Breast epithelium (tissue), 4 donors: ENCODE results near the gene CPLANE2. TPM values are rescaled to one million over a fixed set of nuclear protein-coding genes. Genes with fewer than 3 reads are reported as not detected.

ENCODE experiments used
- DNase-seq, 2 donors: peaks; one replicate each; pipeline ENCODE4 v3.0.0-alpha.2; 2019; ENCODE audit warnings: low spot score in 2 of 2
- H3K27ac ChIP-seq, 2 donors: fragments of 200-600 bp; sonication (generic) in 1 of 2; one replicate each; pipeline ENCODE4 v1.5.1; 2016 to 2019; ENCODE audit warnings: mild to moderate bottlenecking in 1 of 2
- H3K27me3 ChIP-seq, 2 donors: fragments of 200-600 bp; sonication (generic) in 1 of 2; one replicate each; pipeline versions ENCODE4 v1.5.1 to v1.6.0; 2017 to 2019; ENCODE audit warnings: control low read depth in 1 of 2, mild to moderate bottlenecking in 1 of 2
- H3K36me3 ChIP-seq: fragments of 200-600 bp; one replicate; pipeline ENCODE4 v1.5.1; 2019
- H3K4me1 ChIP-seq, 2 donors: fragments of 200-600 bp; sonication (generic); one replicate each; pipeline ENCODE4 v1.5.1; 2016 to 2019; ENCODE audit warnings: control low read depth in 1 of 2
- H3K4me3 ChIP-seq, 3 donors: fragments of 200-600 bp; sonication (generic); 1 replicate in 2 of 3; 2 replicates in 1 of 3; pipeline ENCODE4 v1.5.1; 2016 to 2019; ENCODE audit warnings: mild to moderate bottlenecking in 3 of 3, moderate library complexity in 2 of 3
- H3K9me3 ChIP-seq, 2 donors: fragments of 200-600 bp; sonication (generic) in 1 of 2; one replicate each; pipeline ENCODE4 v1.5.1; 2016 to 2019; ENCODE audit warnings: control low read depth in 1 of 2
- POLR2A ChIP-seq: fragments of 450-650 bp; IDR thresholded peaks from one replicate; pipeline ENCODE4 v1.6.1; 2016; ENCODE audit warnings: antibody characterized with exemption, mild to moderate bottlenecking, moderate library complexity
- POLR2AphosphoS5 ChIP-seq, 3 donors: sonication (generic); formaldehyde crosslinking; IDR thresholded peaks; one replicate each; pipeline ENCODE4 v1.6.1; 2017; ENCODE audit warnings: antibody characterized with exemption in 3 of 3
- intact Hi-C: fragments of 100-400 bp; cut with DNase I; formaldehyde crosslinking; loops from one replicate; pipeline ENCODE4 v1.15.1; 2023; ENCODE audit warnings: low total_unique reads
- total RNA-seq, 3 donors: library from RNA; depleted of rRNA; stranded (reverse); fragments of >200 nt; gene quantifications; one replicate each; pipeline ENCODE4 v1.1.0, GENCODE V29; 2016
- TF ChIP-seq, protein P1 (sequence below), 3 donors: fragments of 450-650 bp; IDR thresholded peaks; one replicate each; pipeline ENCODE4 v1.5.1; 2016 to 2017; ENCODE audit warnings: antibody characterized with exemption in 3 of 3, mild to moderate bottlenecking in 3 of 3, moderate library complexity in 3 of 3

CPLANE2 gene
- total RNA-seq, 3 donors from 2014 or later = 4.3 to 9.5 (median 8.2) TPM

DNA sequence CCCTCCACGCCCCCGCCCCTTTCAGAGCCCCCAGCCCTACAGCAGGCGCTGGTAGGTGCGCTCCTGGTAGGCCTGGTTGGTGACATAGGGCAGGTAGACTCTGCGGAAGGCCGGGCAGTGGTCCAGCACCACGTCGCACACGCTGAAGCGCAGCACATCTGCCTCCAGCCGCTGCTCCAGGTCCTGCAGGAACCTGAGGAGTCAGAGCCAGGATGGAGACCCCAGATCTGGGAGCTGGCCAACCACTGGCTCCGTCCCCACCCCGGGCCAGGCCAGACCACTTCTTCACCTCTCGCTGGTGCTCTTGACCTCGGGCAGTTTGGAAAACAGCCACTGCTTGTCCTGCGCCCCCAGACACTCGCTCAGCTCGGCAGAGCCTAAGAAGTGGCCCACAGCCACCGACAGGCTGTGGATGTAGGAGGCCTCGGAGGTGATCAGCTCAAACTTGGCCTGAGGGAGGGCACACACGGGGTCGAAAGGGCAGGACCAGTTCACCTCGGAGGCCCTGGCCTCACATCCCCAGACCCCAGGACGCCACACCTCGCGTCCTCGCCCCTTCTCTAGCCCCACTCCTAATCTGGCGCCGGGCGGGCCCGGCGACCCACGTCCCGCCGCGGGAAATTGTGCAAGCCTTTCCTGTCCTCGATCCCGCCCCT is 31.0 kb downstream of the CPLANE2 start:
- Histone ChIP-seq H3K27me3 (no peaks in the 10 kb centered on the region), H3K36me3 (no peaks in the 10 kb centered on the region), H3K9me3 (no peaks in the 10 kb centered on the region), H3K4me3 (peak overlapping the region; percentile 48 to 75 (median 69)), H3K27ac (peak overlapping the region; percentile 87 to 92), H3K4me1 (peaks cover 0 to 8% of the 10 kb centered on the region in 2 donors)
- TF ChIP-seq, protein P1, sequence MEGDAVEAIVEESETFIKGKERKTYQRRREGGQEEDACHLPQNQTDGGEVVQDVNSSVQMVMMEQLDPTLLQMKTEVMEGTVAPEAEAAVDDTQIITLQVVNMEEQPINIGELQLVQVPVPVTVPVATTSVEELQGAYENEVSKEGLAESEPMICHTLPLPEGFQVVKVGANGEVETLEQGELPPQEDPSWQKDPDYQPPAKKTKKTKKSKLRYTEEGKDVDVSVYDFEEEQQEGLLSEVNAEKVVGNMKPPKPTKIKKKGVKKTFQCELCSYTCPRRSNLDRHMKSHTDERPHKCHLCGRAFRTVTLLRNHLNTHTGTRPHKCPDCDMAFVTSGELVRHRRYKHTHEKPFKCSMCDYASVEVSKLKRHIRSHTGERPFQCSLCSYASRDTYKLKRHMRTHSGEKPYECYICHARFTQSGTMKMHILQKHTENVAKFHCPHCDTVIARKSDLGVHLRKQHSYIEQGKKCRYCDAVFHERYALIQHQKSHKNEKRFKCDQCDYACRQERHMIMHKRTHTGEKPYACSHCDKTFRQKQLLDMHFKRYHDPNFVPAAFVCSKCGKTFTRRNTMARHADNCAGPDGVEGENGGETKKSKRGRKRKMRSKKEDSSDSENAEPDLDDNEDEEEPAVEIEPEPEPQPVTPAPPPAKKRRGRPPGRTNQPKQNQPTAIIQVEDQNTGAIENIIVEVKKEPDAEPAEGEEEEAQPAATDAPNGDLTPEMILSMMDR (IDR thresholded peaks at IDR 0.05) = no peak
- TF ChIP-seq POLR2A = no peak
- TF ChIP-seq POLR2AphosphoS5 (IDR thresholded peaks at IDR 0.05) = no peak
- DNase-seq = no peak
- intact Hi-C loops = loop anchor here (5.0 to 10.0 kb wide), 2 partner anchors 671 to 1274 kb away; no protein-coding TSS in a partner anchor

DNA sequence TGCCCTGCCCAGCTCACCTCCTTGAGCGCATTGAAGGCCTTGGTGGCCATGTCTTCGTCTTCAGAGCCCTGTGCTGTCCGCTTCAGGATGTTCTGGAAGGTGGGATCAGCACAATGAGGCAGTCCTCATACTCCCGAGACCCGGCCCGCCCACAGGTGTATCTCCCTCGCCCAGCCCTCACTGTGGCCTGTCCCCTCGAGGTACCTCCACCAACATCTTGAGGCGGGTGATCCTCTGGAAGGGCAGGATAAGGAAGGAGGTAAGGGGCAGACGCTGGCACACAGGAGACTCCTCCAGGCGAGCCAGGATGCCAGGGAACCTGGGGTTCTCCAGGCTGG is 31.7 kb downstream of the CPLANE2 start:
- TF ChIP-seq POLR2A = no peak
- no peak for TF ChIP-seq POLR2AphosphoS5 (IDR thresholded peaks at IDR 0.05)
- TF ChIP-seq, protein P1 (IDR thresholded peaks at IDR 0.05) = no peak
- no peaks in the 10 kb centered on the region for H3K27me3 ChIP-seq
- no peak for DNase-seq
- H3K4me3 ChIP-seq = no peak overlapping the region
- peak overlapping the region; percentile 87 to 92 for H3K27ac ChIP-seq
- H3K9me3 ChIP-seq = no peaks in the 10 kb centered on the region
- no peaks in the 10 kb centered on the region for H3K36me3 ChIP-seq
- peaks cover 0 to 8% of the 10 kb centered on the region in 2 donors for H3K4me1 ChIP-seq
- intact Hi-C loops = loop anchor here (5.0 to 10.0 kb wide), 2 partner anchors 671 to 1273 kb away; no protein-coding TSS in a partner anchor

DNA sequence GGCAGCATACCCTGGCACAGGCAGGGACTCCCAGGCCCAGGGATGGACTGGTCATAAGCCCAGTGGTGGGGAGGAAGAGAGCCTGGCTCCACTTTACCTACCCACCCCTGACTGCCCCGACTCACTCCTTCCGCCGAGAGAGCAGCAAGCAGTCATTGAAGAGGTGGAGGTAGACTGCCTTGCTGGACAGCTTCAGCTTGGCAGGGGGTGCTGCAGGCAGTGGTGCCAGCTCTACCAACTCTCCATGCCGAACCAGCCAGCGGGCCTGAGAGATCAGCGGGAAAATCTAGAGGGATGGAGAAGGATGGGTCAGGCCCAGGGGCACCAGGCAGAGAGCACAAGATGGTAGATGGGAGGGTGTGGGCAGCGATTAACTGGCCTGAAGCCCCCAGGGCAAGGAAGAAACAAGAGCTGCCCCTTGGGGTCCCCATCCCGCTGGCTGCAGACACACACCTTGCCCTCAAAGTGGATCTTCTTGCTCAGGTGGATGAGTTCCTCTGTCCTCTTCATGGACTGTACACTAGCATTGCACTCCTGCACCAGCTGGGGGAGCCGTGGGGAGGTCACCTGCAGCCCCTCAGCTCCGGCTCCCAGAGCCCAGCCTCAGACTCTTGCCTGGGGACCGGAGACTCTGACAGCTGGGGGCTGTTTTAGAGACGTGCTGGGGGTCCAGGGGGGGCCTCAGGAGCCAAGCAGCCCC is 32.2 kb downstream of the CPLANE2 start:
- H3K27ac ChIP-seq = peak overlapping the region in 1 of 2 donors; percentile 92
- intact Hi-C loops = loop anchor here (5.0 to 10.0 kb wide), 2 partner anchors 670 to 1272 kb away; no protein-coding TSS in a partner anchor
- no peak for TF ChIP-seq POLR2A
- TF ChIP-seq, protein P1 (IDR thresholded peaks at IDR 0.05) = peak in 1 of 3 donors; percentile 22
- no peaks in the 10 kb centered on the region for H3K9me3 ChIP-seq
- H3K4me1 ChIP-seq = peaks cover 0 to 4% of the 10 kb centered on the region in 2 donors
- H3K36me3 ChIP-seq = no peaks in the 10 kb centered on the region
- H3K4me3 ChIP-seq = no peak overlapping the region
- H3K27me3 ChIP-seq = no peaks in the 10 kb centered on the region
- DNase-seq = no peak

DNA sequence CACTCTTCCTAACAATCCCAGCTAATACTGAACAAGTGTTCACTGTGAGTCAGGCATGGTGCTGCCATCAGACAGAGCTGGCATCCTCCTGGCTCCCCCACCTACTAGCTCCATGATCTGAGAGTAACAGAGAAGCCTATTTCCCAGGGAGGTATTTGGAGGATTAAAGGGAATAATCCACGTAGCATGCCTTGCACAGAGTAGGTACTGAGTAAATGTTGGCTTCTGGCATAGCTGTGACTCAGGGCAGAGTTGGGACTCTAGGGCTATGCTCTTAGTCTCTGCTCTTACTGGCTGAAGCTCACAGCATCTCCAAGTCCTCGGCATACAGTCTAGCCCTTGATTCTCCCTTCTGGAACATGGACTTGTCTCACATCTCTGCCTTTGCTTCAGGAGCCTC is 32.8 kb downstream of the CPLANE2 start:
- intact Hi-C loops = loop anchor here (10.0 kb wide), 1 partner anchor 669 kb away; no protein-coding TSS in a partner anchor
- H3K36me3 ChIP-seq = no peaks in the 10 kb centered on the region
- DNase-seq = no peak
- H3K27ac ChIP-seq = no peak overlapping the region
- no peak overlapping the region for H3K4me3 ChIP-seq
- H3K4me1 ChIP-seq = no peaks in the 10 kb centered on the region
- no peaks in the 10 kb centered on the region for H3K27me3 ChIP-seq
- no peak for TF ChIP-seq POLR2A
- no peak for TF ChIP-seq POLR2AphosphoS5 (IDR thresholded peaks at IDR 0.05)
- TF ChIP-seq, protein P1 (IDR thresholded peaks at IDR 0.05) = no peak
- no peaks in the 10 kb centered on the region for H3K9me3 ChIP-seq

DNA sequence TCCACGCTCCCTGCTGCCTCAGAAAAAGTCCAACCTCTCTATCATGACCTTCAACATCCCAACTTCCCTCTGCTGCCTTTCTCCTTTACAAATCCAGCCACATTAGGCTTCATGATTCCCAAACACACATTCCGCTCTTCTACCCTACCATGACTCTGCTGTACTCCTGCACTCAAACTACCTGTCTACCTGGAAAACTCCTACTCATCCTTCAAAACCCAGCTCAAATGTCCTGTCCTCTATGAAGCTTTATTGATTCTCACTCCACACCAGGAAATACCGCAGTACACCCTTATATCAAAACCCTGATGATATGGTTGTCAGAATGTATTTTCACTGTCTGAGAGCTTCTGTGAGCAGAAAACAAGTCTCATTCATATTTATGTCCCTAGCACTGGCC is 33.4 kb downstream of the CPLANE2 start:
- H3K27ac ChIP-seq = no peak overlapping the region
- H3K4me1 ChIP-seq = no peaks in the 10 kb centered on the region
- DNase-seq = no peak
- H3K9me3 ChIP-seq = no peaks in the 10 kb centered on the region
- TF ChIP-seq POLR2AphosphoS5 (IDR thresholded peaks at IDR 0.05) = no peak
- TF ChIP-seq, protein P1 (IDR thresholded peaks at IDR 0.05) = no peak
- TF ChIP-seq POLR2A = no peak
- H3K27me3 ChIP-seq = no peaks in the 10 kb centered on the region
- H3K36me3 ChIP-seq = no peaks in the 10 kb centered on the region
- intact Hi-C loops = loop anchor here (10.0 kb wide), 1 partner anchor 669 kb away; no protein-coding TSS in a partner anchor
- no peak overlapping the region for H3K4me3 ChIP-seq
